GM19467 (cell line): ENCODE measurements around the gene POLR1B.
"Not testable (repeated sequence)": the region's sequence is repeated elsewhere in the genome, so short reads cannot be mapped to it uniquely, and the experiment has no call there.

Experiments
- ATAC-seq: cut with Tn5 transposase; IDR thresholded peaks from one replicate; pipeline ENCODE4 v1.9.1; 2021; ENCODE audit warnings: mild to moderate bottlenecking, moderate library complexity; ENCODE audit not compliant: unreplicated experiment

POLR1B gene

GRCh38 chr2:112542123-112542983 lies at the start of gene POLR1B:
POLR1B (plus strand) TSS chr2:112542465; CDS start chr2:112542495, 30 bp downstream.
- ATAC-seq = peak; percentile 75

- no peak for ATAC-seq
These were observed 49.2 kb upstream of the POLR1B start for GRCh38 chr2:112493048-112493447.

GRCh38 chr2:112493858-112494648 lies 48.2 kb upstream of the POLR1B start:
- no peak for ATAC-seq

- no peak for ATAC-seq
These were observed 47.4 kb upstream of the POLR1B start for GRCh38 chr2:112494828-112495227.

- not testable (repeated sequence) for ATAC-seq
These were observed 46.4 kb upstream of the POLR1B start for GRCh38 chr2:112495878-112496277.

GRCh38 chr2:112500850-112501484 lies 41.3 kb upstream of the POLR1B start:
- ATAC-seq = peak; percentile 56

GRCh38 chr2:112509239-112509998 lies 32.8 kb upstream of the POLR1B start:
- not testable (repeated sequence) for ATAC-seq

GRCh38 chr2:112516801-112517200 lies 25.5 kb upstream of the POLR1B start:
- no peak for ATAC-seq

GRCh38 chr2:112518807-112519206 lies 23.5 kb upstream of the POLR1B start:
- ATAC-seq = no peak

- no peak for ATAC-seq
These were observed 22.8 kb upstream of the POLR1B start for GRCh38 chr2:112519506-112519905.

GRCh38 chr2:112520234-112520783 lies 22.0 kb upstream of the POLR1B start:
- ATAC-seq = no peak

- no peak for ATAC-seq
These were observed 18.9 kb upstream of the POLR1B start for GRCh38 chr2:112523291-112523777.

- not testable (repeated sequence) for ATAC-seq
These were observed 18.0 kb upstream of the POLR1B start for GRCh38 chr2:112524276-112524675.

GRCh38 chr2:112528541-112528940 lies 13.7 kb upstream of the POLR1B start:
- ATAC-seq = no peak

- ATAC-seq = no peak
These were observed 12.5 kb upstream of the POLR1B start for GRCh38 chr2:112529757-112530156.

- ATAC-seq = no peak
These were observed 11.5 kb upstream of the POLR1B start for GRCh38 chr2:112530728-112531127.

GRCh38 chr2:112534826-112535225 lies 7.4 kb upstream of the POLR1B start:
- ATAC-seq = no peak

GRCh38 chr2:112536665-112537064 lies 5.6 kb upstream of the POLR1B start:
- not testable (repeated sequence) for ATAC-seq

- ATAC-seq = no peak
These were observed 3.0 kb upstream of the POLR1B start for GRCh38 chr2:112539306-112539705.

- ATAC-seq = no peak
These were observed 1.4 kb upstream of the POLR1B start for GRCh38 chr2:112540906-112541305.
